Measurements from ENCODE around the gene CHID1.

Gene CHID1

DNA sequence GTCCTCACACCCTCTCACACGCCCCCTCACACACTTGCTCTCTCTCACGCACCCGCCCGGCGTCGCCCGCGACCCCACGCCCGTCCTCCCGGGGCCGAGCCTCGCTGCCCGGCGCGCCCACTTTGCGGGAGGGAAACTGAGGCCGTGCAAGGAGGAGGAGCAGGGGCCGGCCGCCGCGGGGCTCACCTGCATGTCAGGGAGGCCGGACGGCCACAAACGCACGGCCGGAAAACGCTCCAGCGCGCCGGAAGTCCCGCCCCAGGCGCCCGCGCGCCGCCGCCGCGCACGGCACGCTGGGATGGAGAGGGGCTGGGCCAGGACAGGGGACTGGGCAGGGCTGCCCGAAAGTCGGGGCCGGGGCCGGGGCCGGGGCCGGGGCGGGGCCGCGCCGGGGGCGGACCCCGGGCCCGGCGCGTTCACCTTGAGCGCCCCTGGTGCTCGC lies at the start of gene CHID1:
Gene CHID1 (minus strand): TSS at position 222 of the 442 bp plus-strand sequence. CDS start 5,994 bp downstream, outside the sequence.
- peak; percentile 84 for DNase-seq

DNA sequence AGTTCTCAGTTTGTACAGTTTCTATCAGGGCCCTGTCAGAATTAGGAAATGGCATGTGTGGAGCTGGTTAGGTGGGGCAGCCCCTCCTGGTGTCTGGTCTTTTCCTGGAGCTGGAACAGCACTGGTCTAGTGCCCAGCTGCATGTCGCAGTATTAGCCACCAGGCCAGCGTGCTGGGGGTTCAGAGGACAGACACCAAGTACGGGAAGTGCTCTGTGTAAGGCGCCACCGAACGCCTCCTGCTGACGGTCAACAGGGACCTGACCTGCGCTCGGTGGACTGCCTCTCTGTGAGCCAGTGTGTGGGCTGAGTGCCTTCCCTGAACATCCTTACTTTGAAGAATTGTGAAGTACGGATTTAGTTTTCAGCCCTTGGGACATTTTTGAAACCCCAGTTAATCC lies 49.0 kb upstream of the CHID1 start:
- no peak for DNase-seq

DNA sequence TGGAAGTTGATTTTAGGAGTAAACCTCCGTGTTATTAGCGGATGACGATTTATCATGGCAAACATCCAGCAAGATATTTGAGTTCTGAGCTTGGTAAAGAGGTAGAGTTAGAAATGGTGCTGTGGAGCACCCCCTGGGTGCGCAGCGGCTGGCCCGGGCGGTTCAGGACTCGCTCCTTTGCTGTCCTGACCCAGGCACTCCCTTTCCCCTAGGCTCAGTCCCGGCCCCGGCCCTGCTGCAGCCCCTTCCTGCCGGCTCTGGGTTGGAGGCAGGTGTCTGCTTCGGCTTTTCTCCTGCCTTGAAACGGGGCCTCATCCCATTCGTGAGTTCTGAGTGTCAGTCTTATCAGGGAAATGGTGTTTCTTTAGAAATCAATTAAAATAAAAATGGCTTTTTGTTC lies 48.4 kb upstream of the CHID1 start:
- DNase-seq, result no peak

DNA sequence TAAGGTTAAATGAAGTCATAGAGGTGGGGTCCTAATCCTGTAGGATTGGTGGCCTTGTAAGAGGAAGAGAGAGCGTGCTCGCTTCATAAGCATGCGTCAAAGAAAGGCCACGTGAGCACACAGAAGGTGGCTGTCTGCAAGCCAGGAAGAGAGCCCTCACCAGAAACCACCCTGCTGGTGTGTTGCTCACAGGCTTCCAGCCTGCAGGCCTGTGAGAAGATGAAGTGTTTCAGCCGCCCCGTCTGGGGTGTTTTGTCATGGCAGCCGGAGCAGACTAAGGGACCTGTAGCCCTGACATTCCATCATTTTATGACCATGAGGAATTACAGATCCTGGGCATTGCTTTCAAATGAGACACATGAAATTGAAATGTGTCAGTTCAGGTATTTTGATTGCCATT lies 47.5 kb upstream of the CHID1 start:
- no peak for DNase-seq

DNA sequence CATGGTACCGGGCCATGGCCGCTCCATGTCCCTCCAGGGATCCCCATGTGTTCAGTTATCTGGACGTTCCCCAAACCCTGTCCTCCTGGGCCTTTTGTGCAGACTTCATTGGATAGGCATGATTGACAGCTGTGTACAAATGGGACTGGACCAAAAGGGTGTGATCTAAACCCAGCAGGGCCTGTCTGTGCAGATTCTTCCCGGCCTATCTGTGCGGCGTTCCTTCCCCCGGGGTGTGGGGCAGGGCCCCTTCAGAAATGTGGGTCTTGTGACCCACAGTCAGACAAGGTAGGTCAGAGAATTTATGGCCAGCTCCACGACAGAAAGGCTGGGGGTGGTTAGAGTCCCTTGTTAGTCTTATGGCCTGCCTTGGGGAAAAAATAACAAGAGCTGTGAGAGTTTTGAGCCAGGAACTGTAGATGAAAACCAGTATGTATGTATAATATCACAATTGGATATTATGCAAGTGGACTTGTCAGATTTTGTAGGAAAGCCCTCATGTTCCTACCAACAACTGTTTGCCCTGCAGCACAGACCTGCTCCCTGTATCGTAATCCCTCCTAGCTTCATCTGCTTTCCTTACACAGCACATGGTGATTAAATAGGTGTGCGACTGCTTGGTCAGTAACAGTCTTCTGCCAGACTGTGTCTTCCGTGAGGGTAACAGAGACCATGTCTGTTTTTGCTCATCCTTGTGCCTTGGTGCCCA lies 46.8 kb upstream of the CHID1 start:
- no peak for DNase-seq

DNA sequence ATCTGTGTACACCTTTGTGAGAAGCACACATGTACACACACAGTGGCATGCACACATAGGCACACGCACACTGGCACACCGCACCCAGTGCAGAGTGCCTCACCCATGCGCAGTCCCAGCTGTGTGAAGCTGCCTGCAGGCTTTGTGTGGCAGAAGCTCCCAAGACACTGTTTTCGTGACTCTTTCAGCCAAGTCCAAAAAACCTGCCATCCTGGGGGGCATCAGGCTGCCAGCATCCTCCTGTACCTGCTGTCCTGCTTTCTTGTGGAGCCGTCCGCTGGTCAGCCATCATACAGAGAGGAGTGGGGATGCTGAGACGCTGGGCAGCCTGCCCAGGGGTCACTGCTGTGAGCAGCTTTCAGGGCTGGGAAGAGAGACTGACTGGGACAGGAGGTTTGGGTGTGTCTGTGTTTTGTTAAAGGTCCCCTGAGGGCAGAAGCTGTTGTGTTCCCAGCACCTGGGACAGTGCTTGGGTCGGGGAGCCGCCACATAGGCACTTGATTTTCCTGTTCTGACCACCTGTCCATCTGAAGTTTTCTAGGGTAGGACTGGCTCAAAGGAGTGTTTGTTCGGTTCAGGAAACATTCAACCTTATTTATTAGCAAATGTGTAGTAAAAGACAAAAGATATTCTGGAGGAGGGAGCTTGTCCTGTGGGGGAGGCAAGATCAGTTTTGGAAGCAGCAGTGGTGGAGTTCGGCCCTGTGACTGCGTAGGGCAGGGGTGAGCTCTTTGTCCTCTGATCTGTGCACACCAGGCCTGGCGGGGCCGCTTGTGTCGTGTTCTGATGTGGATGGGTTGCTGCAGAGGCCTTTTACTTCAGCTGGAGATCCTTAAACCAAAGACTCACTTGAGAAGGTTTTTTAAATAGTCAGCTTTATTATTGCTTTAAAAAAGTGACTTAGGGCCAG lies 44.8 kb upstream of the CHID1 start:
- DNase-seq, result no peak

DNA sequence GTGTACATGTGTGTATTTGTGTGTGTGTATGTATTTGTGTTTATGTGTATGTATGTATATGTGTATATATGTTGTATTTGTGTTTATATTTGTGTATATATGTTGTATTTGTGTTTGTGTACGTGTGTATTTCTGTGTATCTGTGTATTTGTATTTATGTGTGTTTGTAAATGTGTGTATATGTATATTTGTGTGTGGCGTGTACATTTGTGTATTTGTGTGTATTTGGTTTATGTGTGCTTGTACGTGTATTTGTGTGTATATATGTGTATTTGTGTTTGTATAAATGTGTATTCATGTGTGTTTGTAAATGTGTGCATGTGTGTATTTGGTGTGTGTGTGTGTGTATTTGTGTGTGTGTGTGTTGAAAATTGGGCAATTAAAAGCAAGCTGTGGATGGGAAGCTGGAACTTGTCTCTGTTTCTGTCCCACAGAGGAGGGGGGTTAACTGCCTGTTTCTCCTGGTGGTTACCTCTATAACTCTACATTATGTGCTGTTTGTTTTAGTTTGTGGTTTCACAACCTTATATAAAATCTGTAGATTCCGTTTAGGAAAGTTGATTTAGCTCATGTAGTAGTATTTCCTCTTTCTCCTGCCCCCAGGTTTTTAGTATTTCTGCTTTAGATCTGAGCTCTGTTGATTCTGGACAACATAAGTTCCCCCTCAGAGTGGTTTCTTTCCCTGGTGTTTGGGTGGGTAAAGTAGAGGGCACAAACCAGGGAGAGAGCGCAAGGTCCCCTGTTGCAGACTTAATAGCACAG lies 44.0 kb upstream of the CHID1 start:
- DNase-seq, result no peak

DNA sequence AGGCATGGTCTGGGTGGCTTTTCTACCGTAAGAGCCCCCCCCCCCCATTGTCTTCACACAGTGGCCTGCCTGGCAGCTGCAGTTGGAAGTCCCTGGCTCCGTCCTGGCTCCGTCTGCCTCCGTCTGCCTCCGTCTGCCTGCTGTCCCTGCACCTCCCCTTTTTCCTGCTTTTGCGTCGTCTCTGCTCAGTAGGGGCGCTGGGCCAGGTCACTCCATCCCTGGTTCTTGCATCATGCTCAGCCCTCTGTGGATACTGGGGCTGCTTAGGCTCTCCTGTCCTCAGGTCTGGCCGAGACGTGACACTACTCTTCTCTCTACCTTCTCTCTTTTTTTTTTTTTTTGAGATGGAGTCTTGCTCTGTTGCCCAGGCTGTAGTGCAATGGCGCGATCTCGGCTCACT lies 42.9 kb upstream of the CHID1 start:
- no peak for DNase-seq

DNA sequence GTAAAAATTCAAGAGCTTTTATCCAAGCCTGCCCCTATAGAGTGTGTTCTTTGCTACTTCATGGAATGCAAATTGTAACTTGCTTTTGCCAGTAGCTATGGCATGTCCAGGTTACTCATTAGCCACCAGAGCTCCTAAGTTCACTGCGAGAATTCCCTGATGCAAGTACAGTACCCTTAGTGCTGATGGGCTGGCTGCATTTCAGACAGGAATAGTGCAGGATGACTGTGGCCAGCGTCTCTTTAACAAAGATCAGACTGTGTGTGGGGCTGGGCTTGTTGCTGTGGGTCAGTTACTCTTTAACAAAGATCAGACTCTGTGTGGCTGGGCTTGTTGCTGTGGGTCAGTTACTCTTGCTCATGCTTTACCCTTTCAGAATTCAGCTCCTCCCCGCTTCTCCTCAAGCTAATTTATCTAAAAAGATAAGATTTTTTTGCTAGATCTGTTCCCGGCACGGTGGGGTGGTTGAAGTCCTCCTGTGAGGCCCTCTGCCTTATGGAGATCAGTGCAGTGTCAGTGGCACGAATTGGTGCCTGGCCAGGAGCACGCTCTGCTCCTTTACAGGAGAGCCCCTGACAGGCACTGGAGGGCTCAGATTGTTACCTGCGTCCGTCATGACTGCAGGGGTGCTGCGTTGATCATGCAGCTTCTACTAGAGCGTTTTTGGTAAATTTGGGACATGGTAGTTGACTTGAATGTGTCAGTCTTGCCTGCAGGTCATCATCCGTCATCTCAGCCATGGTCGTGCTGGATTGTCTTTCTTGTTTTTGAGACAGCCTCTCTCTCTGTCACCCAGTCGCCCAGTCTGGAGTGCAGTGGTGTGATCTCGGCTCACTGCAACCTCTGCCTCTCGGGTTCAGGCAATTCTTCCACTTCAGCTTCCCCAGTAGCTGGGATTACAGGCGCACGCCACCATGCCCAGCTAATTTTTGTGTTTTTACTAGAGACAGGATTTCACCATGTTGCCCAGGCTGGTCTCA lies 42.1 kb upstream of the CHID1 start:
- no peak for DNase-seq

DNA sequence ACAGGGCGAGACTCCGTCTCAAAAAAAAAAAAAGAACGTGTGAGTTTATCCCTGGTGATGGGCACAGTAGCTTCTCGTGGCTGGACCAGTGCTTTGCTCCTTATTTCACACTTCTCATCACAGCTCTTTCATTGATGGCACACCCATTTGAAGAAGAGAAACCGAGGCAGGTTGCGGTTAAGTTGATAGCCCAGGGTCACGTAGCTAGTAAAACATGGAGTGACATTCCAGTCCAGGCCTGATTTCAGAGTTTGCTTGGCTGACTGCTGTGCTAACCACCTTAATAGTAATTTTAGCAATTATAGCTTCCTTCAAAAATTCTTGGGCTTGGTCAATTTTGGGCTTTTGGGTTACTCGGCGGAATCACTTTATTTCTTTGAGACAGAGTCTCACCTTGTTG lies 40.9 kb upstream of the CHID1 start:
- no peak for DNase-seq

DNA sequence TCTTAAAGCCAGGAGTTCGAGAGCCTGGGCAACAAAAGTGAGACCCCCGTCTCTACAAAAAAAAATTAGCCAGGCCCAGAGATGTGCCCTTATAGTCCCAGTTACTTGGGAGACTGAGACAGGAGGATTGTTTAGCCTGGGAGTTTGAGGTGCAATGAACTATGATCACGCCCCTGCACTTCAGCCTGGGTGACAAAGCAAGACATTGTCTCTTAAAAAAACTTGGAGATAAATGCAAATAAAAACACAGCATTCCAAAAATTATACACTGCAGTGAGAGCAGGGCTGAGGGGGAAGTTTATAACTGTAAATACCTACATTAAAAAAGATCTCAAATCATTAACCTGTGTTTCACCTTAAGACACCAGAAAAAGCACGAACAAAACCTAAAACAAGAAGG lies 37.1 kb upstream of the CHID1 start:
- DNase-seq, result no peak

DNA sequence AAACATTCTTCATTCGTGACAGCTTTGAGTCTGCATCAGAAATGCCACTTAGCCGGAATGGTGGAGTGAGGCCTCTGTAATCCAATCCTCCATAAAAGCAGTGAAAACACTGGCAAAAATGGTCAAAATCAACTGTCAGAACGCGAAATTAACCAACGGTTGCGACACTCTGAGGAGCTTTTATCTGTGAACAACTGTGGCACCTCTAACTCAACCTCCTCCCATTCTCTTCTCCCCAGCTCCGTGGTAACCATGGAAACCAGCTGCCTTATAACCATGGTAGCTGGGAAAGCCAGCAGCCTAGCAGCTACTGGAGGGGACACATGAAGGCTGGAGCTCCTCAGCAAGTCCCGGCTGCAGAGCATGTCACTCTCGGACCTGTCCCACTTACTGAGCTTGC lies 35.4 kb upstream of the CHID1 start:
- DNase-seq, result no peak

DNA sequence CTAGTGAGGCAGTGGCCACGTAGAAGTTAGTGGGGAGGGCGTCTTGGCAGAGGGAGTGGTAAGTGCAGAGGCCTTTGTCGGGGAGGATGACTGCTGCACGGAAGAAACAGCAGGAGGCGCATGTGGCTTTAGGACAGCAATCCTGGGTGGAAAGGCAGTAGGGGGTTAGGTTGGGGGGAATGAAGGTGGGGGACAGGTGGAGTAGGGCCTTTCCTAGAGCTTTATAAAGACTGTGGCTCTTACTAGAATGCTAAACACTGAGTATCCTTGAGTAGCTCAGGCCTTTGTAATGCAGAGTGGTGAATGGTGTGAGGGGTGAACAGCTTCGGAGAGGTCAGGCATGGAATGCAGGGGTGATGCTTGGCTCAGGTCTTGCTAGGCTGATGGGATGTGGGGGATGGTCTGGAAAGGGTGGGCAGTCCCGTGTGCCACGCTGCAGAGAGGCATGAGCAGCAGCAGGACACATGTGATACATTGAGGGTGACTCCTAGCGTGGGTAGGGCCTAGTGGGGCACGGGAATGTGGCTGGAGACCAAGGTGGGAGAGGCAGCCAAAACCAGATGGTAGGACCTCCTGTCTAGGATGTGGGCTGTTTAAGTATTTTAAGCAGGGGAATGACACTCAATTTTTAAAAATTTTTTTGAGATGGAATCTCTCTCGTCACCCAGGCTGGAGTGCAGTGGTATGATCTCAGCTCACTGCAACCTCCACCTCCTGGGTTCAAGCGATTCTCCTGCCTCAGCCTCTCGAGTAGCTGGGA lies 34.3 kb upstream of the CHID1 start:
- DNase-seq, result no peak

DNA sequence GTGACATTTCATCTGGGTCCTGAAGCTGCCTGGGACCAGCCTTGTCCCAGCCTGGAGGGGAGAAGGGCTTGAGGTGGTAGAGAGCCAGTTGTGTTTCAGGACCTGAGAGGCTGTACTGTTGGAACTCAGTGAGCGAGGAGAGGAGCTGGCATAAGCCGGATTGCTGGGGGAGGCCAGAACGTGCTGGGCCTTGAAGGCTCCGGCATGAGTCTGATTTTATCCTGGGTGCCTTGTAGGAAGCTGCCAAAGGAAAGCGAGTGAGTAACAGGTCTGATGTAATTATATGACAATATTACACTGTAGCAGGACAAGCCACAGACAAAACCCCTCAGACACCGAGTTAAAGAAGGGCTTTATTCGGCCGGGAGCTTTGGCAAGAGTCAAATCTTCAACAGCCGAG lies 32.2 kb upstream of the CHID1 start:
- no peak for DNase-seq

DNA sequence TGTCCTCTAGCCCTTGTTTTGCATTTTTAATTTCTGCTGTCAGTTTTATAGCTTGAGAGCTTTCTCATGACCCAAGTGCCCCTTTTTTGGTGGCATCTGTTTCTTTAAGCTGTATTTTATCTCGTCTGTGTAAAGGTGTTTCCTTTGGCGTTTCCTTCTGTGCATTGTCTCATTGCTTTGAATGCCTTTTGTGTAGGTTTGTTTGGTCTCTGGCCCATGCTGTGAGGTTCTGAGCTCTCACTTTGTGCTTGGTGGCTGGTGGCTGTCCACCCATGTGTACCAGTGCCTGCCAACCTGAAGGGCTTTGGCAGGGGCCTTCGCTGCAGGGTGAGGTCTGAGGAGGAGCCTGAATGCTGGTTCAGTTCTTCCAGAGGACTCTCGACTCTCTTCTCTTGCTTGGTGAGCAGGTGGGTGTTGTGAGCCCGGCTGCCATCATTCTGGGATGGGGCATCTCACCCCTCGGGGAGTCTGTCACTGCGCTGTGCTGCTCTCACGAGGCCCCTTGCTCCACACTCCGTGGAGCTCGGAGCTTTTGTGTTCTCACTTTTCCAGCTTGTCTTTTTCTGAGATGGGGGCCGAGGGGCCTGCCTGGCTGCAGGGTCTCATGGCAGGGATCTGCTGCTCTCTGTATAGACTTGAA lies 30.0 kb upstream of the CHID1 start:
- no peak for DNase-seq

DNA sequence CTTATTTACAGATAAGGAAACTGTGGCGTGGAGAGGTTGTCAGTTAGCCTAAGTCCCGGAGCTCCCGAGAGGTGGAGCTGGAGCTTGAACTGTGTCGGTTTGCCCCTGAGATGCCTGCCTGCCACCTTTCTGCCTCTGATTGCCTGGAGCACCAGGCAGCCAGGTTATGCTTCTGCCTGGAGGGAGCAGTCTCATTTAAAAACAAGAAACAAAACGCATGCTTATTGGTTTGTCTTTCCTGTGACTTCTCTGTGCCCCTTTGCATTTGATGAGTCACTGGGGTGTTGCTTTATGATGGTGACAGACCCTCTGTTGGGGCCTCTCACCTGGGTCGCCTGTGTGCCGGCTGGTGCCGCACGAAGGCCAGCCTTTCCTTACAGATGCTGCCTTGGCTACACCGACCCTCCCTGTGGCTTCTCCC lies 27.2 kb upstream of the CHID1 start:
- DNase-seq, result no peak

DNA sequence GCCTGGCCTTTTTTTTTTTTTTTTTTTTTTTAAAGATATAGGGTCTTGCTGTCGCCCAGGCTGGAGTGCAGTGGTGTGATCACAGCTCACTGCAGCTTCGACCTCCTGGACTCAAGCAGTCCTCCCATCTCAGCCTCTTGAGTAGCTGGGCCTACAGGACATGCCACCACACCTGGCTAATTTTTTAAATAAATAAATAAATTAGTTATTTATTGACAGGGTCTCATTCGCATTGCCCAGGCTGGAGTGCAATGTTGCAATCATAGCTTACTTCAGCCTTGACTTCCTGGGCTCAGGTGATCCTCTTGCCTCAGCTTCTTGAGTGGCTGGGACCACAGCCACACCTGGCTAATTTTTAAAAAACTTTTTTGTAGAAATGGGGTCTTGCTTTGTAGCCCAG lies 25.6 kb upstream of the CHID1 start:
- no peak for DNase-seq

DNA sequence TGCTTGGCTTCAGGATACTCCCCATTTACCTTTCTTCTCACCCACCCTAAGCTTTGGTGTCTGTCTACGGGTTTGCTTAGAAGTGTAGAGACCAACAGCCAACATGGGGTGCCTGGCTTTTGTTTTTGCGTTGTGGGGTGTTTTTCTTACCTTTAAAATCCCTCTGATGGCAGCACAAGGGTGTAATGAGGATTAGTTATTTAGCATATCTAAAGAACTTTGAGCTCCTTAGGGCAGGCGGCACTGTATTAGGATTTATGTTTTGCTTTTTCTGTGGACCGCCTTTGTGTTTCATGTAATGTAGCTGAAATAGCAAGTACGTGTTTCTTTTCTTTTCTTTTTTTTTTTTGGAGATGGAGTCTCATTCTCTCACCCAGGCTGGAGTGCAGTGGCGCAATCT lies 23.9 kb upstream of the CHID1 start:
- no peak for DNase-seq

DNA sequence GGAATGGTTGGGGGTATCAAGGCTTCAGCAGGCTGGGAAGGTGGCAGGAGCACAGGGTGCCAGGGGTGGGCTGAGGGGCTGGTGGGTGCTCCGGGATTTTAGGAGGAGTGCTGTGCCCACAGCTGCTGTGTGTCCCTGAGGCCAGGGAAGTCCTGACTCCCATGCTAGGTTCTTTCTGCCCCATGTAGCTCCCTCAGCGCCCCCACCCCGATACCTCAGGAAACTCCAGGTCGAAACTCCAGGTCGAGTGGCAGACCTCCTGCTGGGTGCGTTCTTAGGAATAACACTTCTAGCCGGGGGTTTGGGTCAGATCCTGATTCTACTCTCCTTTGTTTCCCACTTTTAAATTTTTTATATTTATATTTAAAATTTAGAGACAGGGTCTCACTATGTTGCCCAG lies 23.3 kb upstream of the CHID1 start:
- no peak for DNase-seq

DNA sequence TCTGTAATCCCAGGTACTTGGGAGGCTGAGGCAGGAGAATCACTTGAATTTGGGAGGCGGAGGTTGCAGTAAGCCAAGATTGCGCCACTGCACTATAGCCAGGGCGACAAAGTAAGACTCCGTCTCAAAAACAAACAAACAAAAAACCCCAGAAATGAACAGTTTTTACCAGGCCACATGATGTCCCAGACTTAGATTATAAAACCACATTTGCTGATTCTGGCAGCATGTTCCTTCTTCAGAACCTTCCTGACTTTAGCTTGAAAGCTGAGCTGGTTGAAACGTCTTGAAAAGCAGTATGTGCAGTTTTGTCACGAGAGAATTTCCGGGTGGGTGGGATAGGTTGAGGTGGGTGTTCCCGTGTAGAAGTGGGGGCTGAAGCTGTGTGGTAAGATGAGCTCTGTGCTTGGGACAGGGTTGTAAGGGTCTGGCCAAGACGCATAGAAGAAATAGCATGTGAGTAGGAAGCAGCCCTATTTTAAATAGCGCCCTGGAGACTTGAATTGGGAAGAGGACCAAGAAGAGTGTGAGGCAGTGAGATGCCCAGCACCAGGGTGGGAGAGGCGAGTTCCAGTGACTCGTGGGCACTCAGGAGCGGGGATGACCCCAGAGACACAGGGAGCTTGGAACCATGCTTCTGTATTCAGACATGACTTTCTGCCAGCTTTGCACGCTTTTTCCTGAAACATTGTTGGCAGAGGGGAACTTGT lies 22.7 kb upstream of the CHID1 start:
- DNase-seq, result no peak

Measured in activated effector memory CD4-positive, alpha-beta T cell treated with Interleukin-2 at 50 U/mL for 16 hours (primary cell).